ENCODE data around the gene LITAF. TPM values are rescaled to one million over a fixed set of nuclear protein-coding genes. Genes with fewer than 3 reads are reported as not detected.

The LITAF gene
- total RNA-seq, 2 experiments from 2014 or later = 12.2 to 43.2 TPM

GRCh38 chr16:11511801-11512200 is 74.9 kb downstream of the LITAF start:
- CTCF ChIA-PET (ENCODE audit: unreplicated experiment) = no interaction called here
- no peak overlapping the region for H3K4me3 ChIP-seq (ENCODE audit: low read depth, low read length, poor library complexity, severe bottlenecking)
- H4K20me1 ChIP-seq (ENCODE audit: insufficient read depth, low read length) = no peaks in the 10 kb centered on the region
- H2AFZ ChIP-seq (ENCODE audit: low read length) = no peak overlapping the region
- POLR2A ChIA-PET = no interaction called here
- H3K9me2 ChIP-seq (ENCODE audit: insufficient read depth, low read length) = no peaks in the 10 kb centered on the region
- H3K36me3 ChIP-seq (ENCODE audit: insufficient read depth, low read length) = no peaks in the 10 kb centered on the region
- H3K27ac ChIP-seq (ENCODE audit: low read depth, low read length, poor library complexity, severe bottlenecking) = no peak overlapping the region
- H3K9me3 ChIP-seq (ENCODE audit: low read length) = no peaks in the 10 kb centered on the region
- BruUV-seq (replicated peaks) = no TSS peak
- TF ChIP-seq CTCF (conservative IDR thresholded peaks at IDR 0.05; ENCODE audit: low read length) (no peak), EZH2phosphoT487 (IDR thresholded peaks at IDR 0.05; ENCODE audit: borderline replicate concordance, low read depth, low read length) (no peak)
- intact Hi-C loops (cut with micrococcal nuclease; ENCODE audit: unreplicated experiment) = no loop called here
- DNase-seq (ENCODE audit: low spot score) = no peak
- H3K4me1 ChIP-seq (ENCODE audit: insufficient read depth, low read length, poor library complexity, severe bottlenecking) = peaks cover 4% of the 10 kb centered on the region
- H3K79me2 ChIP-seq (ENCODE audit: insufficient read depth, low read depth, low read length) = no peaks in the 10 kb centered on the region
- H3K4me2 ChIP-seq (ENCODE audit: low read length) = no peak overlapping the region

- BruUV-seq (replicated peaks) = no TSS peak
- no peaks in the 10 kb centered on the region for H4K20me1 ChIP-seq (ENCODE audit: insufficient read depth, low read length)
- H3K9me2 ChIP-seq (ENCODE audit: insufficient read depth, low read length) = no peaks in the 10 kb centered on the region
- ChIA-PET CTCF (ENCODE audit: unreplicated experiment) (interaction anchor here (0.6 kb wide), 1 partner anchor 89 kb away, joined by 3 read pairs; no protein-coding TSS in a partner anchor), POLR2A (no interaction called here)
- no peaks in the 10 kb centered on the region for H3K79me2 ChIP-seq (ENCODE audit: insufficient read depth, low read depth, low read length)
- no peaks in the 10 kb centered on the region for H3K9me3 ChIP-seq (ENCODE audit: low read length)
- no peak overlapping the region for H2AFZ ChIP-seq (ENCODE audit: low read length)
- TF ChIP-seq EZH2phosphoT487 (IDR thresholded peaks at IDR 0.05; ENCODE audit: borderline replicate concordance, low read depth, low read length) (no peak), CTCF (conservative IDR thresholded peaks at IDR 0.05; ENCODE audit: low read length) (no peak)
- intact Hi-C loops (cut with micrococcal nuclease; ENCODE audit: unreplicated experiment) = no loop called here
- DNase-seq (ENCODE audit: low spot score) = no peak
- no peak overlapping the region for H3K4me2 ChIP-seq (ENCODE audit: low read length)
- no peak overlapping the region for H3K4me3 ChIP-seq (ENCODE audit: low read depth, low read length, poor library complexity, severe bottlenecking)
- no peak overlapping the region for H3K27ac ChIP-seq (ENCODE audit: low read depth, low read length, poor library complexity, severe bottlenecking)
- H3K4me1 ChIP-seq (ENCODE audit: insufficient read depth, low read length, poor library complexity, severe bottlenecking) = peaks cover 7% of the 10 kb centered on the region
- no peaks in the 10 kb centered on the region for H3K36me3 ChIP-seq (ENCODE audit: insufficient read depth, low read length)
Observed at GRCh38 chr16:11511328-11511727, 75.4 kb downstream of the LITAF start.

- peaks cover 7% of the 10 kb centered on the region for H3K4me1 ChIP-seq (ENCODE audit: insufficient read depth, low read length, poor library complexity, severe bottlenecking)
- H3K27ac ChIP-seq (ENCODE audit: low read depth, low read length, poor library complexity, severe bottlenecking) = no peak overlapping the region
- BruUV-seq (replicated peaks) = no TSS peak
- H3K4me3 ChIP-seq (ENCODE audit: low read depth, low read length, poor library complexity, severe bottlenecking) = no peak overlapping the region
- CTCF ChIA-PET (ENCODE audit: unreplicated experiment) = interaction anchor here (0.6 kb wide), 1 partner anchor 90 kb away, joined by 3 read pairs; no protein-coding TSS in a partner anchor
- no peaks in the 10 kb centered on the region for H3K9me2 ChIP-seq (ENCODE audit: insufficient read depth, low read length)
- no peak for DNase-seq (ENCODE audit: low spot score)
- H3K9me3 ChIP-seq (ENCODE audit: low read length) = no peaks in the 10 kb centered on the region
- TF ChIP-seq CTCF (conservative IDR thresholded peaks at IDR 0.05; ENCODE audit: low read length) (no peak), EZH2phosphoT487 (IDR thresholded peaks at IDR 0.05; ENCODE audit: borderline replicate concordance, low read depth, low read length) (no peak)
- H4K20me1 ChIP-seq (ENCODE audit: insufficient read depth, low read length) = no peaks in the 10 kb centered on the region
- H3K4me2 ChIP-seq (ENCODE audit: low read length) = no peak overlapping the region
- H2AFZ ChIP-seq (ENCODE audit: low read length) = no peak overlapping the region
- intact Hi-C loops (cut with micrococcal nuclease; ENCODE audit: unreplicated experiment) = no loop called here
- H3K79me2 ChIP-seq (ENCODE audit: insufficient read depth, low read depth, low read length) = no peaks in the 10 kb centered on the region
- POLR2A ChIA-PET = no interaction called here
- no peaks in the 10 kb centered on the region for H3K36me3 ChIP-seq (ENCODE audit: insufficient read depth, low read length)
Observed at GRCh38 chr16:11510178-11510973, 76.3 kb downstream of the LITAF start.
